Measurements from ENCODE around the gene GPS1.

GPS1 gene

DNA sequence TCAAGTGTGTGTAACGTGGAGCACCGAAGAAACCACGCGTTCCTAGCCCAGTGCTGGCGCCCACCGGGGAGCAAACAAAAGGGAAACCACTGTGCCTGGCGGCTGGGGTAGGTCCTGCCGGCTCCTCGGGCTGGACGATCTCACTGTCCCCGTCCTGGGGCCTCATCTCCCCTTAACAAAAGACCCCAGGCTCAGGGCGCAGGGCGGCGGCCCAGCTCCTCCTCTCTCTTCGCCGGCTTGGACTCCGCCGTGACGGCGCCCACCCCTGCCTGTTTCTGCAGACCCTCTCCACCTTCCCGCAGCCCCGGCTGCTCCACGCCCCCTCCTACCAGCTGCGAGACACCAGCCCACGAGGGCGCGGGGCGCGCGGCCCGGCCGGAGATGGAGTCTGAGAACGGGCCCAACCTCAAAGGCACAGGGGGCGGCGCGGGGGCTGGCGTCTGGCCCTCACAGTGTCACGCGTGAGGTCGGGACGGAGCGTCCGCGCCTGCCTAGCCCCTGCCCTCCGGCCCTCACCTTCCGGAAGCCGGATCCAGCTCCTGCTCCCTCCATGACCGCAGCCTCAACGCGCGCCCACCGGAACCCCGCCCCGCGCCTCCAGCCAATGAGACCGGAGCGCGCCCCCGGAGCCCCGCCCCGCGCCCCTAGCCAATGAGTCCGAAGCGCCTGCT, 29.3 kb upstream of the GPS1 start, which contains the start of gene CENPX:
CENPX (minus strand) TSS at position 569 of the 671 bp plus-strand sequence; CDS start at position 552, 17 bp downstream.
- H3K4me3 ChIP-seq (ENCODE audit: low read length): peak within 1 kb of the TSS; percentile 96
- peak within 1 kb of the TSS; percentile 87 for H3K9ac ChIP-seq (ENCODE audit: low read depth, low read length)
- H3K4me1 ChIP-seq (ENCODE audit: control insufficient read depth, insufficient read depth, low read length): peaks cover 25% of the 10 kb centered on the region
- no peaks in the 10 kb centered on the region for H3K27me3 ChIP-seq (ENCODE audit: control insufficient read depth, insufficient read depth, low read length)
- peaks cover 8% of the 10 kb centered on the region for H3K36me3 ChIP-seq (ENCODE audit: insufficient read depth, low read length)
- H3K9me3 ChIP-seq (replicated peaks; ENCODE audit: low read length): no peaks in the 10 kb centered on the region
- peak within 1 kb of the TSS; percentile 100 for H3K4me2 ChIP-seq (ENCODE audit: low read length)

DNA sequence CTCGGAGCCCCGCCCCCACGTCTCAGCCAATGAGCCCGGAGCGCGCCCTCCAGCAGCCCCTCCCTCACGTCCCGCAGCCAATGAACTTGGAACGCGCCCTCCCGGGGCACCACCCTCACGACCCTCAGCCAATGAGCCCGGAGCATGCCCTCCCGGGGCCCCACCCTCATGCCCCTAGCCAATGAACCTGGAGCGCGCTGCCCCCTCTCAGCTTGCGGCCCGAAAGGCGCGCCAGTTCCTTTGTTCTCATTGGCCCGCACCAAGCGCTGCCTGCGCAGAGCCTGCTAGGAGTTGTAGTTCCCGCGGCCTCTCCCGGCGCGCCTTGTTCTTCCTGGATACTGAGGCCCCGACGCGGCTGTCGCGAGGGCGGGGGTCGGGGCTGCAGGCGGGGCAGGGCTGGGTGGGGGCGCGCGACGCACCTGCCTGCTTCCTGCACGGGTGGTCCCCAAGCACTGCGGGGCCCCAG, 28.7 kb upstream of the GPS1 start, which contains the start of gene LRRC45:
LRRC45 (plus strand) TSS at position 325 of the 466 bp plus-strand sequence. CDS start 339 bp downstream, outside the sequence.
- Histone ChIP-seq H3K9me3 (replicated peaks; ENCODE audit: low read length) (no peaks in the 10 kb centered on the region), H3K9ac (ENCODE audit: low read depth, low read length) (peak within 1 kb of the TSS; percentile 87), H3K4me2 (ENCODE audit: low read length) (peak within 1 kb of the TSS; percentile 100), H3K4me3 (ENCODE audit: low read length) (peak within 1 kb of the TSS; percentile 96), H3K27me3 (ENCODE audit: control insufficient read depth, insufficient read depth, low read length) (no peaks in the 10 kb centered on the region), H3K36me3 (ENCODE audit: insufficient read depth, low read length) (peaks cover 8% of the 10 kb centered on the region), H3K4me1 (ENCODE audit: control insufficient read depth, insufficient read depth, low read length) (peaks cover 25% of the 10 kb centered on the region)

DNA sequence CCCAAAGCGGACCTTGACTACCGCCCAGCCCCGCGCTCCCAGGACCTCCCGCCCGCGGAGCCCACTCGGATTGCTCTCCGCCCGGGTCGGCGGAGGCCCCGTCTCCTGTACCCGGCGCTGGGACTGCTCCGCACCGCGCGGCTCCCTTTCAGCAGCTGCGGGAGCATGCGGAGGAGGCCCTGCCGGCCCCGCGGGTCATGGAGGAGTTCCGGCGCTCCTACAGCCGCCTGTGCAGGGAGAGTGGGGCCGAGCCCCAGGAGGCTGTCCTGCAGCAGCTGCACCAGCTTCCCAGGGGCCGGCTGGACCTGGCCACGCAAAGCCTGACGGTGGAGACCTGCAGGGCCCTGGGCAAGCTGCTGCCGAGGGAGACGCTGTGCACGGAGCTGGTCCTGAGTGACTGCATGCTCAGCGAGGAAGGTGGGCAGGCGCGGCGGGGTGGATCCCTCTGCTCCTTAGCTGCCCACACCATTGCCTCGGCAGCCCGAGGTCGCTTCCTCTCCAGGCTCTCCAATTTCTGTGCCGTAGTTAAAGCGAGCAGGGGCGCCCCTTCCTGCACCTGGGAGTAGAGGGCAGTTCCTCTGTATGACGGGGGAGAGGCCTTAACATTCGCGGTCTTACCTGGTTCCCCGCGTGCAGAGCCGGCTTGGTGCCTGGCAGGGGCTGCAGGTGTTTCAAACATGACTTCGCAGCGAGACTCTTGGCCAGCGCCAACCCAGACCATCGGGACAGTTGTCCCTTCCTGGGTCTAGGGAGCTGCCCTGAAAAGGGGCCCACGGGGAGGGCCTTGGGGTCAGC, 28.1 kb upstream of the GPS1 start:
- Histone ChIP-seq H3K4me2 (ENCODE audit: low read length) (peak overlapping the region; percentile 100), H3K9ac (ENCODE audit: low read depth, low read length) (peak overlapping the region; percentile 77), H3K36me3 (ENCODE audit: insufficient read depth, low read length) (peaks cover 6% of the 10 kb centered on the region), H3K27me3 (ENCODE audit: control insufficient read depth, insufficient read depth, low read length) (no peaks in the 10 kb centered on the region), H3K9me3 (replicated peaks; ENCODE audit: low read length) (no peaks in the 10 kb centered on the region), H3K4me1 (ENCODE audit: control insufficient read depth, insufficient read depth, low read length) (peaks cover 25% of the 10 kb centered on the region), H3K4me3 (ENCODE audit: low read length) (peak overlapping the region; percentile 90)

DNA sequence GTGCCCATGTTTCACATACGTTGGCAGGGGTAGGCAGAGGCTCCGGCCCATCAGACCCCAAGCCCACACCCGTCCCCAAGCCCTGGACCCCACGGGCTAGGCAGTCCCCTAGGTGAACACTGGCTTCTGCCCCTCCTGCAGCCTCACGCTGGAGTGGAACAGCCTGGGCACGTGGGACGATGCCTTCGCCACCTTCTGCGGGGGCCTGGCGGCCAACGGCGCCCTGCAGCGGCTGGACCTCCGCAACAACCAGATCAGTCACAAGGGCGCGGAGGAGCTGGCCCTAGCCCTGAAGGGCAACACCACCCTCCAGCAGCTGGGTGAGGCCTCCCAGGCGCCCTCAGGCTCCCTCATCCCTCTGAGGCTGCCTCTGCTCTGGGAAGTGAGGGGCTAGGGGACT, 26.8 kb upstream of the GPS1 start:
- no peak overlapping the region for H3K4me3 ChIP-seq (ENCODE audit: low read length)
- no peak overlapping the region for H3K4me2 ChIP-seq (ENCODE audit: low read length)
- H3K4me1 ChIP-seq (ENCODE audit: control insufficient read depth, insufficient read depth, low read length): peaks cover 25% of the 10 kb centered on the region
- no peaks in the 10 kb centered on the region for H3K9me3 ChIP-seq (replicated peaks; ENCODE audit: low read length)
- H3K36me3 ChIP-seq (ENCODE audit: insufficient read depth, low read length): no peaks in the 10 kb centered on the region
- no peaks in the 10 kb centered on the region for H3K27me3 ChIP-seq (ENCODE audit: control insufficient read depth, insufficient read depth, low read length)
- no peak overlapping the region for H3K9ac ChIP-seq (ENCODE audit: low read depth, low read length)

DNA sequence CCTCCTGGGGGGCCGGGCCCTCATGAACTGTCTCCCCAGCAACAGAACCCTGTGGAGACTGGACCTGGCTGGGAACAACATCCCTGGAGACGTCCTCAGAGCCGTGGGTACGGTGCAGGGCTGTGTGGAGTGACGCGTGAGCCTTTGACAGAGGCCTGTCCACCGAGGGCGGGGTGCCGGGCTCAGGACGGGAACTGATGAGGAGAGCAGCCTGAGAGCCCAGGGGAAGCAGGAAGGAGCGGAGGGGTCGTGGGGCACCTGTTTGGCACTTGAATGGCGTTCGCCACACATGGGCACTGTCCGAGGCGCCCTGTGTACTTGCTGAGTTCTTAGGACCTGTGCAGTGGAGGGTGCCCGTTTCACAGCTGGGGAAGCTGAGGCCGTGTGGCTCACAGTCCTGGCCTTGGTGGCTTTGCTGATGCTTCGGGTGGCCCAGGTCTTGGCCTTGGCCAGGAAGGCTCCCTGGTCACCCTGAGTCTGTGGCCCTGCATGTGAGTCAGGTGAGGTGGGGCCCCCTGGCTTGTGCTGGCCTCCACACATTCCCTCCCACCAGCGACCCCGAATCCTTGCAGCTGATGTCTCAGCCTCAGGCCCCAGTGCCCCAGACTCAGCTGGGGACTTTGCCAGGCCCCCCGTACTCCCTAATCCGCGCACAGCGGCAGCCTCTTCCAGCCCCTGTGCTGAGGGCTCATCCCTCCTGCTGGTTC, 26.1 kb upstream of the GPS1 start:
- peaks cover 28% of the 10 kb centered on the region for H3K4me1 ChIP-seq (ENCODE audit: control insufficient read depth, insufficient read depth, low read length)
- no peaks in the 10 kb centered on the region for H3K36me3 ChIP-seq (ENCODE audit: insufficient read depth, low read length)
- H3K27me3 ChIP-seq (ENCODE audit: control insufficient read depth, insufficient read depth, low read length): no peaks in the 10 kb centered on the region
- no peak overlapping the region for H3K9ac ChIP-seq (ENCODE audit: low read depth, low read length)
- no peak overlapping the region for H3K4me3 ChIP-seq (ENCODE audit: low read length)
- no peak overlapping the region for H3K4me2 ChIP-seq (ENCODE audit: low read length)
- H3K9me3 ChIP-seq (replicated peaks; ENCODE audit: low read length): no peaks in the 10 kb centered on the region

DNA sequence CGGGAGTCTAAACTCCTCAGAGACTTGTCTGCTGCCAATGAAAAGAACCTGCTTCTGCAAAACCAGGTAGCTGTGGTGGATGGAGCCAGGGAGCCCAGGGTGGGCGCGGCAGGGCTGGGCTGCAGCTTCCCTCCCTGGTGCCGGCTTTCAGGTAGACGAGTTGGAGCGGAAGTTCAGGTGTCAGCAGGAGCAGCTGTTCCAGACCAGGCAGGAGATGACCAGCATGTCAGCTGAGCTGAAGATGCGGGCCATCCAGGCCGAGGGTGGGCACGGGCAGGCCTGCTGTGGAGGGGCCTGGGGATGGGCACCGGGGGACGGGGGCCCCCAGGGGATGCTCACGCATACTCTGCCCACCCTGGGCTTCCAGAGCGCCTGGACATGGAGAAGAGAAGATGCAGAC, 23.5 kb upstream of the GPS1 start:
- Histone ChIP-seq H3K36me3 (ENCODE audit: insufficient read depth, low read length) (no peaks in the 10 kb centered on the region), H3K27me3 (ENCODE audit: control insufficient read depth, insufficient read depth, low read length) (no peaks in the 10 kb centered on the region), H3K4me1 (ENCODE audit: control insufficient read depth, insufficient read depth, low read length) (peaks cover 23% of the 10 kb centered on the region), H3K9me3 (replicated peaks; ENCODE audit: low read length) (no peaks in the 10 kb centered on the region), H3K4me3 (ENCODE audit: low read length) (no peak overlapping the region), H3K4me2 (ENCODE audit: low read length) (no peak overlapping the region), H3K9ac (ENCODE audit: low read depth, low read length) (no peak overlapping the region)

DNA sequence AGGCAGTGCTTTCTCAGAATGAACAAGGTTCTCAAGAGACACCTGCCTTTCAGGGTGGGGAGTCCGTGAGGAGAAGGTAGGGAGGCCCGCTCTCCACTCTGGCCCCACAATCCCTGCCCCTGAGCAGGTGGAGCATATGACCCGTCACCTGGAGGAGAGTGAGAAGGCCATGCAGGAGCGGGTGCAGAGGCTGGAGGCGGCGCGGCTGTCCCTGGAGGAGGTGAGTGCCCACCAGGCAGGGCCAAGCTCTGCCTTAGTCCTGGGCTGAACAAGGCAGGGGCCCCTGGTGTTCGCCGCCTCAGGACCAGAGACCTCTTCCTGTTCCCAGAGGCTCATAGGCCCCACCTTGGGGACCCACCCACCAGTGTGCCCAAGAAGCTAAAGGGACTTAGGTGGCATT, 22.7 kb upstream of the GPS1 start:
- H3K4me2 ChIP-seq (ENCODE audit: low read length): no peak overlapping the region
- no peaks in the 10 kb centered on the region for H3K27me3 ChIP-seq (ENCODE audit: control insufficient read depth, insufficient read depth, low read length)
- H3K9me3 ChIP-seq (replicated peaks; ENCODE audit: low read length): no peaks in the 10 kb centered on the region
- no peak overlapping the region for H3K4me3 ChIP-seq (ENCODE audit: low read length)
- H3K36me3 ChIP-seq (ENCODE audit: insufficient read depth, low read length): no peaks in the 10 kb centered on the region
- H3K9ac ChIP-seq (ENCODE audit: low read depth, low read length): no peak overlapping the region
- H3K4me1 ChIP-seq (ENCODE audit: control insufficient read depth, insufficient read depth, low read length): peaks cover 18% of the 10 kb centered on the region

GRCh38 chr17:82029391-82029790, 22.3 kb upstream of the GPS1 start:
- H3K9me3 ChIP-seq (replicated peaks; ENCODE audit: low read length): no peaks in the 10 kb centered on the region
- H3K9ac ChIP-seq (ENCODE audit: low read depth, low read length): no peak overlapping the region
- H3K36me3 ChIP-seq (ENCODE audit: insufficient read depth, low read length): no peaks in the 10 kb centered on the region

GRCh38 chr17:82029990-82030469, 21.7 kb upstream of the GPS1 start:
- peak overlapping the region; percentile 87 for H3K4me2 ChIP-seq (ENCODE audit: low read length)
- H3K36me3 ChIP-seq (ENCODE audit: insufficient read depth, low read length): no peaks in the 10 kb centered on the region
- H3K9ac ChIP-seq (ENCODE audit: low read depth, low read length): no peak overlapping the region
- H3K27me3 ChIP-seq (ENCODE audit: control insufficient read depth, insufficient read depth, low read length): no peaks in the 10 kb centered on the region
- H3K4me1 ChIP-seq (ENCODE audit: control insufficient read depth, insufficient read depth, low read length): peaks cover 14% of the 10 kb centered on the region
- H3K9me3 ChIP-seq (replicated peaks; ENCODE audit: low read length): no peaks in the 10 kb centered on the region
- H3K4me3 ChIP-seq (ENCODE audit: low read length): no peak overlapping the region

More at GRCh38 chr17:82029391-82029790, 22.3 kb upstream of the GPS1 start:
- Histone ChIP-seq H3K4me1 (ENCODE audit: control insufficient read depth, insufficient read depth, low read length) (peaks cover 14% of the 10 kb centered on the region), H3K27me3 (ENCODE audit: control insufficient read depth, insufficient read depth, low read length) (no peaks in the 10 kb centered on the region), H3K4me3 (ENCODE audit: low read length) (no peak overlapping the region), H3K4me2 (ENCODE audit: low read length) (no peak overlapping the region)

DNA sequence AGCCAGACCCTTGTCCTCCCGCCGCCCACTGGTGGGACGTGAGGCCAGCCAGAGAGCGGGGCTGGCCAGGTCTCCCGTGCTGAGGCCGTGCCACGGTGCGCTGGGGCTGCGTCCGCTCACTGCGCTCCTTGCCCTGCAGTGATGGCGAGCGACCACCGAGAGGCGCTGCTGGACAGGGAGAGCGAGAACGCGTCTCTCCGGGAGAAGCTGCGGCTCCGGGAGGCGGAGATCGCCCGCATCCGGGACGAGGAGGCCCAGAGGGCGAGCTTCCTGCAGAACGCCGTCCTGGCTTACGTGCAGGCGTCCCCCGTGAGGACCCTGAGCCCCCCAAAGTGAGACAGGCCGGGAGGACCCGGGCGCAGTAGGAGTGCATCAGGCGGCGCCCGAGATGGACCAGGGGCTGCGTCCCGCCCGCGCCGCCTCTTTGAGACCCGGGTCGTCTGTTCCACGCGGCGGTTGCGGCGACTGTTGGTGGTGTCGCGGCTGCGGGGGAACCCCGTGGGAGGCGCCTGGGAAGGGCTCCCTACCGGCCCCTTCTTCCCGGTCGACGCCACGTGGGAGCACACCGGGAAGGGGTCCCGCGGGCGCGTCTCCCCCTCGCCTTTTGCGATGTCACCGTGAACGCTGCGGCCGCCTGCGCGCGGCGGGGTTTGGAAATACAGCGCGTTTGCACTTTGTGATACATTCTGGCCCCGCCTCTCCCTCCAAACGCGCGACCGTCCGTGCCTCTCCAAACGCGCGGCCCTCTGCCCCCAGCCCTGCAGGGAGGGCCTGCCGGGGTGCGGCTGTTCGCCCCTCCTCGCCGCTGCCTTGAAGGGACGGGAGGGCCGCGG, 21.0 kb upstream of the GPS1 start:
- Histone ChIP-seq H3K4me1 (ENCODE audit: control insufficient read depth, insufficient read depth, low read length) (peaks cover 14% of the 10 kb centered on the region), H3K4me3 (ENCODE audit: low read length) (peak overlapping the region; percentile 66), H3K9ac (ENCODE audit: low read depth, low read length) (peak overlapping the region; percentile 30), H3K27me3 (ENCODE audit: control insufficient read depth, insufficient read depth, low read length) (no peaks in the 10 kb centered on the region), H3K4me2 (ENCODE audit: low read length) (peak overlapping the region; percentile 87), H3K9me3 (replicated peaks; ENCODE audit: low read length) (no peaks in the 10 kb centered on the region), H3K36me3 (ENCODE audit: insufficient read depth, low read length) (no peaks in the 10 kb centered on the region)
